Heart left ventricle (tissue), 16 donors: ENCODE results near the gene SIDT2. TPM values are rescaled to one million over a fixed set of nuclear protein-coding genes. Genes with fewer than 3 reads are reported as not detected.
"Not testable (repeated sequence)": the region's sequence is repeated elsewhere in the genome, so short reads cannot be mapped to it uniquely, and the experiment has no call there.

ENCODE experiments used
- ATAC-seq, 4 donors: fragments of 200-7000 bp; cut with Tn5 transposase; one replicate each; pipeline ENCODE4 v1.9.1; 2020 to 2022; ENCODE audit warnings: moderate library complexity in 4 of 4, mild to moderate bottlenecking in 3 of 4, moderate number of reproducible peaks in 1 of 4
- DNase-seq, 5 donors: peaks; one replicate each; pipeline ENCODE4 v3.0.0-alpha.2; 2020
- H3K27ac ChIP-seq, 12 donors: fragments of 200-600 bp; sonication (generic) in 4 of 12; one replicate each; pipeline versions ENCODE4 v1.5.0 to v1.8.0; 2016 to 2022; ENCODE audit warnings: mild to moderate bottlenecking in 2 of 12
- H3K27me3 ChIP-seq, 9 donors: fragments of 200-600 bp; sonication (generic) in 2 of 9; one replicate each; pipeline versions ENCODE4 v1.5.1 to v1.8.0; 2016 to 2022; ENCODE audit warnings: mild to moderate bottlenecking in 3 of 9
- H3K36me3 ChIP-seq, 9 donors: fragments of 200-600 bp; sonication (generic) in 2 of 9; one replicate each; pipeline versions ENCODE4 v1.5.0 to v1.8.0; 2018 to 2022; ENCODE audit warnings: mild to moderate bottlenecking in 2 of 9
- H3K4me1 ChIP-seq, 12 donors: fragments of 200-600 bp; sonication (generic) in 4 of 12; one replicate each; pipeline versions ENCODE4 v1.5.0 to v1.8.0; 2016 to 2022; ENCODE audit warnings: mild to moderate bottlenecking in 3 of 12
- H3K4me3 ChIP-seq, 12 donors: fragments of 200-600 bp; sonication (generic) in 4 of 12; one replicate each; pipeline versions ENCODE4 v1.5.0 to v1.8.0; 2017 to 2022; ENCODE audit warnings: mild to moderate bottlenecking in 9 of 12, moderate library complexity in 4 of 12
- H3K9me3 ChIP-seq, 12 donors: fragments of 200-600 bp; sonication (generic) in 4 of 12; one replicate each; pipeline versions ENCODE4 v1.5.0 to v1.8.0; 2016 to 2022; ENCODE audit warnings: mild to moderate bottlenecking in 1 of 12
- CTCF ChIP-seq, 12 donors: fragments of 200-600 bp; sonication (generic) in 4 of 12; IDR thresholded peaks; one replicate each; pipeline versions ENCODE4 v1.5.0 to v1.8.0; 2018 to 2022; ENCODE audit warnings: antibody characterized with exemption in 12 of 12, mild to moderate bottlenecking in 5 of 12
- POLR2A ChIP-seq, 2 donors: fragments of 450-650 bp; IDR thresholded peaks; one replicate each; pipeline ENCODE4 v1.6.1; 2017; ENCODE audit warnings: antibody characterized with exemption in 2 of 2, mild to moderate bottlenecking in 2 of 2, moderate library complexity in 2 of 2
- WGBS, 4 donors: extraction: QIAGEN DNeasy Blood & Tissue Kit in 2 of 4; methylation state at CpG; one replicate each; pipeline versions ENCODE4 v1.1.5 to v1.1.7; 2013 to 2018; 5-methylcytosine and 5-hydroxymethylcytosine counted together
- intact Hi-C, 10 donors: fragments of 100-400 bp; cut with DNase I; formaldehyde crosslinking; loops; one replicate each; pipeline versions ENCODE4 v1.11.1 to v1.14.2; 2022
- polyA plus RNA-seq, 2 donors: library from polyadenylated mRNA; stranded (reverse); fragments of 200-250 nt; gene quantifications; one replicate each; pipeline ENCODE4 v1.2.3, GENCODE V29; 2013
- total RNA-seq, 9 donors: library from RNA; depleted of rRNA in 2 of 9; stranded (reverse); fragments of >200 nt in 2 of 9; fragmentation: NEBNext Ultra II Directional in 3 of 9; extraction: Animal tissue kit (Norgen Biotek cat#: 25700) in 3 of 9; gene quantifications; one replicate each; pipeline versions ENCODE4 v1.1.0 to v1.2.4, GENCODE V29; 2016 to 2023
- donor health status: ischemic (EF 13 %, LVEDD 7.1; RV severe dilation, severe dysfunction).
- donor health status: healthy with polysubstance abuse.
- donor health status: DM: no; HTN: yes; CAD: no.
- donor health status: DM: no; HTN: no; CAD: no.
- donor health status: ischemic (EF 25% LVEDD 6.9; RV normal size, moderate dysfunction).
- donor health status: ischemic (EF 25% LVEDD 5.7; RV mildly dilated, moderate dysfunction).
- donor health status: healthy.
- donor health status: DM: yes; HTN: yes; CAD: no.
- donor health status: ischemic (EF 35%, LVEDD 5.7; RV mildly dilated, moderate dysfunction).
- donor health status: nonischemic (EF 11% LVEDD 7.7; RV severe dilation, severe dysfunction).
- donor health status: DM: yes; HTN: yes; CAD: no.
- donor health status: PGD.
- donor health status: ischemic (EF 29% LVEDD 5.4; RV normal size, mild dysfunction).
- donor health status: nonischemic (EF 23%, LVEDD 6.1; RV moderate dilation, normal function).

SIDT2 gene
- total and polyA plus RNA-seq, 11 donors: 13.9 to 45.5 (median 19.3) TPM

GRCh38 chr11:117180661-117181585, 2.4 kb downstream of the SIDT2 start:
- WGBS, 4 donors: 44 to 51% (median 48%) methylated on average over 13 to 22 of the region's 22 CpGs
- Histone ChIP-seq H3K4me3 (peak overlapping the region in 5 of 12 donors; percentile 91 to 96 (median 94)), H3K4me1 (peaks cover 0 to 36% (median 28%) of the 10 kb centered on the region in 12 donors), H3K9me3 (no peaks in the 10 kb centered on the region), H3K36me3 (peaks cover 0 to 43% (median 35%) of the 10 kb centered on the region in 9 donors), H3K27me3 (no peaks in the 10 kb centered on the region), H3K27ac (peak overlapping the region in 7 of 12 donors; percentile 96 to 98 (median 98))
- intact Hi-C loops: loop anchor here in 8 of 10 donors (1.0 to 5.0 kb wide), 4 partner anchors 38 to 46 kb away; no protein-coding TSS in a partner anchor
- TF ChIP-seq POLR2A (IDR thresholded peaks at IDR 0.05) (no peak), CTCF (IDR thresholded peaks at IDR 0.05) (peak; percentile 25 to 87 (median 60))
- ATAC-seq: peak in 3 of 4 donors; percentile 24 to 49 (median 28)
- DNase-seq: peak; percentile 67 to 81 (median 75)

- H3K4me3 ChIP-seq: no peak overlapping the region
- H3K9me3 ChIP-seq: no peaks in the 10 kb centered on the region
- TF ChIP-seq POLR2A (IDR thresholded peaks at IDR 0.05) (no peak), CTCF (IDR thresholded peaks at IDR 0.05) (no peak)
- no peak for DNase-seq
- no peak overlapping the region for H3K27ac ChIP-seq
- no peak for ATAC-seq
- intact Hi-C loops: loop anchor here in 8 of 10 donors (1.0 to 5.0 kb wide), 4 partner anchors 37 to 45 kb away; no protein-coding TSS in a partner anchor
- peaks cover 0 to 38% (median 28%) of the 10 kb centered on the region in 12 donors for H3K4me1 ChIP-seq
- WGBS, 4 donors: 93 to 94% (median 93%) methylated on average over 19 to 22 of the region's 22 CpGs
- no peaks in the 10 kb centered on the region for H3K27me3 ChIP-seq
- H3K36me3 ChIP-seq: peaks cover 0 to 51% (median 39%) of the 10 kb centered on the region in 9 donors
Measured at GRCh38 chr11:117181586-117182550, 3.3 kb downstream of the SIDT2 start.

GRCh38 chr11:117182551-117182935, 4.0 kb downstream of the SIDT2 start:
- peaks cover 0 to 38% (median 28%) of the 10 kb centered on the region in 12 donors for H3K4me1 ChIP-seq
- TF ChIP-seq POLR2A (IDR thresholded peaks at IDR 0.05) (no peak), CTCF (IDR thresholded peaks at IDR 0.05) (no peak)
- H3K9me3 ChIP-seq: no peaks in the 10 kb centered on the region

GRCh38 chr11:117183178-117183577, 4.6 kb downstream of the SIDT2 start:
- H3K4me1 ChIP-seq: peaks cover 0 to 31% (median 24%) of the 10 kb centered on the region in 12 donors
- H3K9me3 ChIP-seq, H3K27ac ChIP-seq, H3K4me3 ChIP-seq, ATAC-seq, H3K27me3 ChIP-seq: not testable (repeated sequence)
- WGBS, 4 donors: 81 to 97% (median 94%) methylated on average over 13 of the region's 13 CpGs
- H3K36me3 ChIP-seq: peaks cover 0 to 64% (median 52%) of the 10 kb centered on the region in 9 donors
- peak in 1 of 5 donors; percentile 9 for DNase-seq
- intact Hi-C loops: loop anchor here in 6 of 10 donors (5.0 kb wide), 2 partner anchors 39 to 44 kb away; no protein-coding TSS in a partner anchor

More at GRCh38 chr11:117182551-117182935, 4.0 kb downstream of the SIDT2 start:
- Histone ChIP-seq H3K27ac (no peak overlapping the region), H3K36me3 (peaks cover 0 to 58% (median 45%) of the 10 kb centered on the region in 9 donors), H3K4me3 (no peak overlapping the region), H3K27me3 (no peaks in the 10 kb centered on the region)
- DNase-seq: peak in 1 of 5 donors; percentile 4
- intact Hi-C loops: loop anchor here in 6 of 10 donors (5.0 kb wide), 2 partner anchors 40 to 45 kb away; no protein-coding TSS in a partner anchor
- 92 to 98% (median 93%) methylated on average over 9 to 10 of the region's 10 CpGs for WGBS, 4 donors
- no peak for ATAC-seq
